ENCODE data around the gene FBXW2. TPM values are rescaled to one million over a fixed set of nuclear protein-coding genes. Genes with fewer than 3 reads are reported as not detected.
A peak's percentile ranks its signal among the peaks of the same experiment; 100 is the strongest.

The FBXW2 gene
- total and polyA plus RNA-seq, 2 experiments from 2014 or later = 23.7 to 45.5 TPM

DNA sequence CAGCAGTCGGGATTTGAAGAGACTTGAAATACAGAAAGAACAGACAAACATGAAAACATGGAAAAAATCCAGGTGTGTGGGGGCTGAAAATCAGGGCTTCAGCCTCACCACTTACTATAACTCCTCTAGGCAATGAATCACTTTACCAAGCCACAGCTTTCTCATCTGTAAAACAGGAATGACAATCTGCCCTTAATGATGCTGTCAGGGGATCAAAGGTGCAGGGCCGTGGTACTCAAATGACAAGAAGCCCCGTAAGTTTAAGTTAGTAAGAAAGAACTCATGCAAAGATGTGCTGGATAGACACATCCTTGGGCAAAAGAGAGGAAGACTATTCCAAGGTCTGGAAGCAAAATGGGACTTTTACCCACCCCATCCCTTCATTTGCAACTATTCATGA, 34.7 kb downstream of the FBXW2 start:
- H3F3A ChIP-seq (ENCODE audit: insufficient read depth) = peaks cover 31% of the 10 kb centered on the region
- H3K9me2 ChIP-seq (ENCODE audit: insufficient read depth) = no peaks in the 10 kb centered on the region
- H4K20me1 ChIP-seq (ENCODE audit: insufficient read depth) = no peaks in the 10 kb centered on the region
- no peaks in the 10 kb centered on the region for H3K27me3 ChIP-seq (replicated peaks; ENCODE audit: insufficient read depth)
- H3K27ac ChIP-seq = no peak overlapping the region
- H2AFZ ChIP-seq = no peak overlapping the region
- no peaks in the 10 kb centered on the region for H3K4me1 ChIP-seq (ENCODE audit: insufficient read depth)
- DNase-seq = no peak
- 82 to 85% methylated on average over 3 of the region's 3 CpGs for WGBS, 2 experiments (ENCODE audit: low coverage in 1 of 2, low lambda C conversion rate in 2 of 2, missing lambda C conversion rate in 2 of 2)
- TF ChIP-seq EZH2 (IDR thresholded peaks at IDR 0.05; ENCODE audit: insufficient read depth, poor library complexity, severe bottlenecking) = no peak
- TF ChIP-seq EZH2phosphoT487 (IDR thresholded peaks at IDR 0.05; ENCODE audit: insufficient read depth, low read depth) = no peak
- no peak overlapping the region for H3K4me2 ChIP-seq (ENCODE audit: unreplicated experiment)
- H3K9me3 ChIP-seq (ENCODE audit: low read depth) = no peaks in the 10 kb centered on the region
- H3K4me3 ChIP-seq = no peak overlapping the region
- H3K9ac ChIP-seq = no peak overlapping the region
- H3K36me3 ChIP-seq (ENCODE audit: low read depth) = peaks cover 26% of the 10 kb centered on the region
- in situ Hi-C loops (cut with MboI) = loop anchor here (10.0 kb wide), 1 partner anchor 306 kb away; no protein-coding TSS in a partner anchor
- no peaks in the 10 kb centered on the region for H3K79me2 ChIP-seq (ENCODE audit: insufficient read depth)

DNA sequence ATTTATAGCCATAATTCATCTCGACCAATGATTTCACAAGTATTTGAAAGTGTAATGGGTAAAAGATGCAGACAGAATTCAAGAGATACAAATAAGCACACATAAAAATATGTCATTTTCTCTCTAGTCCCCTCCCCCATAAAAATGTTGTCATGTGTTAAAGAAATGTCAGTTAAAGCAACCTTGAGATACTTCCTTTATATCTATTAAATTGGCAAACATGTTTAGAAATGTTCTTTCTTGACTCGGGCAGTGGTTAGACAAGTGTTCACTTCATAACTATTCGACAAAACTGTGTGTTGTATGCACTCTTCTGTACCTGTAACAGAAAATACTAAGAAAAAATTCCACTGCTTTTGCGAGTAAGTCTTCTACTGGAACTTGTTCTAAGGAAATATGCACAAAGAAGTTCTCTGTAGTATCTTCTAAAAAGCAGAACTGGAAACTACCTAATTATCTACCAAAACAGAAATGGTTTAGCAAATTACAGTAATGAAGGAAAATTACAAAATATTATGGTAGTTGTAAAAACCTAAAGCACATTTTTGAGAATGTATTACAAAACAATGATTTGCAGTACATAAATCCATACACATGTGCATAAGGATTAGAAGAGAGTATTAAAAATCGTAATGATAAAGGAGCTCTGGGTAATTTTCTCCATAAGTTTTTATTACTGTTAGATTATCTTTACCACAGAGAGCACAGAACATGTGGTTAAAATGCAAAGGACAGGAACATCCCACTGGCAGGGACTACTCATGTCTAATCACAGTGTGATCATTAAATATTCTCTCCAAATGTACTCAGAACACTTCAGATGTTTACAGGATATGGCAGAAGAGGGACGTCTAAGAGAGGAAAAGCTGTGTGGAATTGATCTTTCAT, 35.9 kb downstream of the FBXW2 start:
- Histone ChIP-seq H2AFZ (no peak overlapping the region), H3K4me2 (ENCODE audit: unreplicated experiment) (no peak overlapping the region), H3K9me3 (ENCODE audit: low read depth) (no peaks in the 10 kb centered on the region), H3K36me3 (ENCODE audit: low read depth) (peaks cover 19% of the 10 kb centered on the region; the same call in 1 of the 2 replicates), H3K79me2 (ENCODE audit: insufficient read depth) (no peaks in the 10 kb centered on the region), H3K27me3 (replicated peaks; ENCODE audit: insufficient read depth) (no peaks in the 10 kb centered on the region), H3K4me3 (no peak overlapping the region), H3K9me2 (ENCODE audit: insufficient read depth) (no peaks in the 10 kb centered on the region), H3K9ac (no peak overlapping the region), H3K4me1 (ENCODE audit: insufficient read depth) (no peaks in the 10 kb centered on the region), H4K20me1 (ENCODE audit: insufficient read depth) (no peaks in the 10 kb centered on the region), H3F3A (ENCODE audit: insufficient read depth) (peaks cover 31% of the 10 kb centered on the region), H3K27ac (no peak overlapping the region)
- WGBS, 2 experiments (ENCODE audit: low coverage in 1 of 2, low lambda C conversion rate in 2 of 2, missing lambda C conversion rate in 2 of 2) = 75 to 76% methylated on average over 6 of the region's 6 CpGs
- DNase-seq = no peak
- in situ Hi-C loops (cut with MboI) = loop anchor here (10.0 kb wide), 1 partner anchor 308 kb away; no protein-coding TSS in a partner anchor
- TF ChIP-seq EZH2 (IDR thresholded peaks at IDR 0.05; ENCODE audit: insufficient read depth, poor library complexity, severe bottlenecking) (no peak), EZH2phosphoT487 (IDR thresholded peaks at IDR 0.05; ENCODE audit: insufficient read depth, low read depth) (no peak)

DNA sequence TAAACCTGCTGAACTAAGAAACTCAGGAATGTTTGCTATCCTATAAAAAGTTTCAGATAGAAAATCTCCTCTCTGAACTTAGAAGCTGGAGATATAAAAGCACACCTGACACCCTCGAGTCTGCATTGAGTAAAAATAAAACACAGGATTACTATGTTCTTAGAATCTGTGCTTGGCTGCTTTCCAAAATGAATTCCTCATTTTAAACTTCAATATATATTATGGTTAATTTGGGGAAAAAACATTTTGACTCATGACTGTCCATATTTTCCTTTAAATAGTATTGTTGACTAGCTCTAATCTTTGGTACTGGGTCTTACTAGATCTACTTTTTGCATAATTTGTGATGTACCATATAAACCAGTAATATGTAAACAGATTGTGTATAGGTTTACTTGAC, 36.7 kb downstream of the FBXW2 start:
- H3K4me3 ChIP-seq = no peak overlapping the region
- no peaks in the 10 kb centered on the region for H3K9me3 ChIP-seq (ENCODE audit: low read depth)
- no peaks in the 10 kb centered on the region for H3K79me2 ChIP-seq (ENCODE audit: insufficient read depth)
- no peaks in the 10 kb centered on the region for H3K4me1 ChIP-seq (ENCODE audit: insufficient read depth)
- no peak overlapping the region for H3K4me2 ChIP-seq (ENCODE audit: unreplicated experiment)
- H3K27me3 ChIP-seq (replicated peaks; ENCODE audit: insufficient read depth) = no peaks in the 10 kb centered on the region
- H3K9ac ChIP-seq = no peak overlapping the region
- H3K9me2 ChIP-seq (ENCODE audit: insufficient read depth) = no peaks in the 10 kb centered on the region
- WGBS, 2 experiments (ENCODE audit: low coverage in 1 of 2, low lambda C conversion rate in 2 of 2, missing lambda C conversion rate in 2 of 2) = 41 to 60% methylated on average over 1 of the region's 1 CpG
- no peak for TF ChIP-seq EZH2 (IDR thresholded peaks at IDR 0.05; ENCODE audit: insufficient read depth, poor library complexity, severe bottlenecking)
- no peak for TF ChIP-seq EZH2phosphoT487 (IDR thresholded peaks at IDR 0.05; ENCODE audit: insufficient read depth, low read depth)
- in situ Hi-C loops (cut with MboI) = loop anchor here (10.0 kb wide), 1 partner anchor 308 kb away; no protein-coding TSS in a partner anchor
- no peak overlapping the region for H2AFZ ChIP-seq
- no peaks in the 10 kb centered on the region for H4K20me1 ChIP-seq (ENCODE audit: insufficient read depth)
- peaks cover 31% of the 10 kb centered on the region for H3F3A ChIP-seq (ENCODE audit: insufficient read depth)
- peaks cover 14% of the 10 kb centered on the region; the same call in 1 of the 2 replicates for H3K36me3 ChIP-seq (ENCODE audit: low read depth)
- H3K27ac ChIP-seq = no peak overlapping the region
- DNase-seq = no peak

DNA sequence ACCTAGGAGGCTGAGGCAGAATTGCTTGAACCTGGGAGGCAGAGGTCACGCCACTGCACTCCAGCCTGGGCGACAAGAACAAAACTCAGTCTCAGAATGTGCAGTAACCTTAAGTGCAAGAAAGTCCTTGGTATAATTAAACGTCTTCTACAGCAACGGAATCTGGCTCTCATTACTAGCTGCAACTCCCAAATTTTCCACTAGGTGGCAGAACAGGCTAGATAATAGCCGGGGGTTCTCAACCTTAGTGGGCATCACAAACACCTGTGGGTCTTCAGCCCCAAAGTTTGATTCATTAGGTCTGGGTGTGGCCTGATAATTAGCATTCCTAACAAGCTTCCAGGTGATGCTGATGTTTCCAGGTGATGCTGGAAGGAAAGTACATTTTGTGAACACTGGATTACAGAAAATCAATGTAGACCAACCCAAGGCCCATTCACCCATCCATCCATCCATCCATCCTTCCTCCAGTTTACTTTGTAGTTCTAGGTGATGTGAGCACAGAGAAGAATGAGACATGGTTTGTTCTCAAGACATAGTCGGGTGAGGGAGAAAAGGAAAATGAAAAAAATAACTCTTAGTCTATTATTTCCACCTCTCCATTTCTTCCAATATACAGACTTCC, 37.3 kb downstream of the FBXW2 start:
- Histone ChIP-seq H3K4me1 (ENCODE audit: insufficient read depth) (no peaks in the 10 kb centered on the region), H3K36me3 (ENCODE audit: low read depth) (peaks cover 9% of the 10 kb centered on the region; the same call in 1 of the 2 replicates), H3K27me3 (replicated peaks; ENCODE audit: insufficient read depth) (no peaks in the 10 kb centered on the region), H4K20me1 (ENCODE audit: insufficient read depth) (no peaks in the 10 kb centered on the region), H3K9me2 (ENCODE audit: insufficient read depth) (no peaks in the 10 kb centered on the region), H2AFZ (no peak overlapping the region), H3K27ac (no peak overlapping the region), H3F3A (ENCODE audit: insufficient read depth) (peaks cover 26% of the 10 kb centered on the region), H3K4me2 (ENCODE audit: unreplicated experiment) (no peak overlapping the region), H3K9ac (no peak overlapping the region), H3K9me3 (ENCODE audit: low read depth) (no peaks in the 10 kb centered on the region), H3K79me2 (ENCODE audit: insufficient read depth) (no peaks in the 10 kb centered on the region), H3K4me3 (no peak overlapping the region)
- in situ Hi-C loops (cut with MboI) = loop anchor here (10.0 kb wide), 1 partner anchor 309 kb away; no protein-coding TSS in a partner anchor
- peak; percentile 50 for DNase-seq
- WGBS, 2 experiments (ENCODE audit: low coverage in 1 of 2, low lambda C conversion rate in 2 of 2, missing lambda C conversion rate in 2 of 2) = 3 to 5% methylated on average over 6 of the region's 6 CpGs
- TF ChIP-seq EZH2phosphoT487 (IDR thresholded peaks at IDR 0.05; ENCODE audit: insufficient read depth, low read depth) (no peak), EZH2 (IDR thresholded peaks at IDR 0.05; ENCODE audit: insufficient read depth, poor library complexity, severe bottlenecking) (no peak)

Data from GM23248 (cell line).